Measurements from ENCODE around the gene OXTR. TPM values are rescaled to one million over a fixed set of nuclear protein-coding genes. Genes with fewer than 3 reads are reported as not detected.
A peak's percentile ranks its signal among the peaks of the same experiment; 100 is the strongest.
"Not testable (repeated sequence)": the region's sequence is repeated elsewhere in the genome, so short reads cannot be mapped to it uniquely, and the experiment has no call there.

OXTR gene
- total RNA-seq, 1 experiment from 2014 or later = 0.13 TPM

DNA sequence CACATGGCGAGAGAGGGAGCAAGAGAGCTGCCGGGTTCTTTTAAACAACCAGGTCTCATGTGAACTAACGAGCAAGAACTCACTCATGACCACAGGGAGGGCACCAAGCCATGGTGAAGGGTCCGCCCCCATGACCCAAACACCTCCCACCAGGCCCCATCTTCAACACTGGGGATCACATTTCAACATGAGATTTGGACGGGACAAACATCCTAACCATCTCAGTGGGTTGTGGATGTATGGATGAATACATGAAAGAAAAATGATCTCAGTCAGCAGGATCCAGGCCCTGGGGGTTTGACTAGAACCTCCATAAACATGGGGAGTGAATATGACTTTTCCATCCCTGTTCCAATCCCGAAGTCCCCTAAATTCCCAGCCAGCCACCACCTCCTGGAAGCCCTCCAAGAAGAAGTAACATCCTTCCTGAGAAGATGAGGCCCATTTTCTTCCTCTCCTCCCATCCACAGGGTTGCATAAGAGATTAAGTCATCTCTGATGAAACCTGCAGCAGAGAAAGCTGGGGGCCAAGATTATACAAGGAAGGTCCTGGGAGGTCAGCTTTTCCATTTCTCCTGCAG is 26.3 kb downstream of the OXTR start:
- no peak for DNase-seq (ENCODE audit: low spot score)

- peak; percentile 62 for DNase-seq (ENCODE audit: low spot score)
Measured at GRCh38 chr3:8741581-8742261, 27.7 kb downstream of the OXTR start.

- DNase-seq (ENCODE audit: low spot score) = peak; percentile 74
Measured at GRCh38 chr3:8739757-8740504, 29.5 kb downstream of the OXTR start.

DNA sequence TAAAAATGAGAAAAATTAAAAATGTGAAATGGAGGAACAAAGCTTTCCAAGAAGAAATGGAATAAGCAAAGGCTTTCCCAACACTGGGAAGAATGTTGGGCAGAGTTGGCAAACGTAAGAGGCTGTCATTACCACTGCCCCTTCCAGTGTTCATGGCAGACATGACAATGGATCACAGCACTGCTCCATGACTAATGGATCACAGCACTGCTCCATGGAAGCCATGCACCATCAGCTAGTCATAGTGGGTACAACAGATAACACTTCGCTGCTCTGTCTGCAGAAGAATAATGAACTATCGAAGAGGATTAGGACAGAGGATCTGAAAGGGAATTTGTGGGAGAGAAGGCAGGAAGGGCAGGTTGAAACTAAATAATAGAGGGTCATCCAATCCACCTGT is 30.8 kb downstream of the OXTR start:
- no peak for DNase-seq (ENCODE audit: low spot score)

DNA sequence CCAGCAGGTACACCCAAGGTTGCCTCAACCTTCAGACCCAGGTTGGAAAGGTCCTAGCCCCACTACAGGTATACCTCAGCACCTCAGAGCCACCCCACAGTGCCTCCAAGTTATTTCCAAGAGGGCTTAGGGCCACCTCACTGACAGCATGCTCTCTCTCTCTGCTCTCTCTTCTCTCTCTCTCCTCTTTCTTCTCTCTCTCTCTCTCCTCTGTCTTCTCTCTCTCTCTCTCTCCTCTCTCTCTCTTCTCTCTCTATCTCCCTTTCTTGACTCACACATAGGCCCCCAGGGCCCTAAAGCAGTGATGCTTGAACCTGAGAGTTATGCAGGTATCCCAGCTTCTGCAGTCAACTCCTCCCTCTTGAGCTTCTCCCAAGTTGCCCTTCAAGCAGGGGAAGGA is 31.6 kb downstream of the OXTR start:
- no peak for DNase-seq (ENCODE audit: low spot score)

DNA sequence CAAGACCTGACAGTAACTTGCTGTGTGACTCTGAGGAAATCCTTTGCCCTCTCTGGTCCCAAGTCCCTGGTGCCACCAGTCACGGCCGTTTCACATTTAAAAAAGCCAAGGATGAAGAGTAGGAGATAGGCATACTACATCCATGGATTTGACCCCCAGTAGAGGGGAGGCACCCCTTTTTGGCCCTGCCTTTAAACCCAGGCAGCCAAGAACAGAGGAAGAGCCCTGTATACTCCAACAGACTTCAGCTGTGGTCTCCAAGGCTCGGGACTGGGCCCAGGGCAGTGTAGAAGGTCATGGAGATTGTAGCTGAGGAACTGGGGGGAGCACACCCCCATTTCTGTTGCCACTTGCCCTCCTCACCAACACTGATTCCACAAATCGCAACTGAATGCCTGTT is 32.1 kb downstream of the OXTR start:
- no peak for DNase-seq (ENCODE audit: low spot score)

GRCh38 chr3:8736436-8736835 is 33.0 kb downstream of the OXTR start:
- no peak for DNase-seq (ENCODE audit: low spot score)

GRCh38 chr3:8734908-8735307 is 34.5 kb downstream of the OXTR start:
- no peak for DNase-seq (ENCODE audit: low spot score)

DNA sequence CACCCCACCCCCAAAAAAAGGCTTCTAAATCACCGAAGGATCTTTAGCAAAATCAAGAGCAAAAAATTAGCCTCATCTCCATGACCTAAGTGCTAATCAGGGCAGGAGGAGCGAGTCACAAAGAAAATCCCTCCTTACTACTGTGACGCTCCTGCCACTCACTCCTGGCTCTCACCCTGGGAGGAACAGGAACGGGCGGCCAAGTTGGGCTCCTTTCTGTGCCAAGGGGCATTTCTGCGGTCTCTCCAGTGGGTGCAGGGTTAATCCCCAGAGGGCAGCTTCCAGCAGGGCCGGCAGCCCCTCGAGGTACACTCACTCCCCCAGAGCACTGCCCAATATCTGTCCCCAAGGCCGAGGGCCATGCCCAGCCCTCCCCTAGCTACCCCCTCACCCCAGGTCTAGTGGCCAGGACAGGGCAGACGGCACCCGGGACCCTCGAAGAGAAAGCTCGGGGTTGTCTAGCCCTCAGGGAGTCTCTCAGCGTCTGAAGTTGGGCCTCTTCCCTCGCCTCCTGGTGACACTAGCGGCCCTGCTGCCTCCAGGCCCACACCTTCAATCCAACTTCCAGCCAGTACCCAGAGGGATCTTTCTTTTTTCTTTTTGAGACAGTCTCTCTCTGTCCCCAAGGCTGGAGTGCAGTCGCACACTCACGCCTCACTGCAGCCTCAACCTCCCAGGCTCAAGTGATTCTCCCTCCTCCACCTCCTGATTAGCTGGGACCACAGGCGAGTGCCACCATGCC is 35.1 kb downstream of the OXTR start:
- no peak for DNase-seq (ENCODE audit: low spot score)

DNA sequence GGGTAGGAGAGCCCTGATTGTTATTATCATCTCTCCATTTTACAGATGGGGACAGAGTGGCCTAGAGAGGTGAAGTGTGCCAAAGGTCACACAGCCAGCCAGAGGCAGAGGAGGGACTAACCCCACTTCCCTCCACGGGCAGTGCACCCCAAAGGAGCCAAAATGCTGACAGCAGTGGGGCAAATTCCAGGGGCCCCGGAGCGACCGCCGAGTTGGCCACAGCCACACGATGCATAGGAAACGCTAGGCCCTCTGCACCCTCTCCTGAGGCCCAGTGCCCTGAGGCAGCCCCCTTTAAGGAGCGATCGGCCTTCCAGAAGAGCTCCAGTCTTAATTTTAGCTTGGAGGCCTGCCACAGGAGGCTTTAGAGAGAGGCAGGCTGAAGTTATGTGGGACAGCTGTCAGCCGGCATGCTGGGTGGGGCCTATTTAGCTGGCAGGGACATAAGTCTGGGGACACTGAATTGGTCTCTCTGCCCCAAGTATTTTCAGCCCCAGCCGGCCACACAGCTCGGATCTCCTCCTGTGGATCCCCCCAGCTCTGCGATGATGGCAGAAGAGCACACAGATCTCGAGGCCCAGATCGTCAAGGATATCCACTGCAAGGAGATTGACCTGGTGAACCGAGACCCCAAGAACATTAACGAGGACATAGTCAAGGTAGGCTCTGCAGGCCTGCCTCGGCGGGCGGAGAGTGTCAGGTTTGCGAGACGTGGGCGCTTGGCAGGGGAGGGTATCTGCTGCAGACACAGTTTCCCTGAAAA is 35.9 kb downstream of the OXTR start, which contains the start of gene CAV3:
CAV3 (plus strand) TSS at position 471 of the 763 bp plus-strand sequence; CDS start at position 546, 75 bp downstream.
- no peak for DNase-seq (ENCODE audit: low spot score)

GRCh38 chr3:8732413-8732812 is 37.0 kb downstream of the OXTR start:
- no peak for DNase-seq (ENCODE audit: low spot score)

DNA sequence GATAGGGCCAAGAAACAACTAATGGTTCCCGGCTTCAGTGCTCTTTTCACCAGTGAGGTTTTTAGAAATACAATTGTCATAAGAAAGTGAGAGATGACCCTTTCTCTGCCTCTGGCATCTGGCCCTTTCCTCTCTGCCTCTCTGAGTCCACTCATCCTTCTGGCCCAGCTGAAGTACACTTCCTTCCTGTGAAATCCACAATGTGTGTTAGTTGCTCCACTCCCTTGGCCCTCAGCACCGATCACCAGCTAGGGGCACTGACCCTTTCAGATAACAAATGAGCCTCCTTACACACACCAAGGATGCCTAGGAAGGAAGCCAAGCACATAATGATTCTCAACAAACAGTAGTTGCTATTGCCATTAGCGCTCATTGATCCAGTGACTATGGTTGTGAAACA is 38.8 kb downstream of the OXTR start:
- DNase-seq (ENCODE audit: low spot score) = no peak

- no peak for DNase-seq (ENCODE audit: low spot score)
Measured at GRCh38 chr3:8729479-8729878, 39.9 kb downstream of the OXTR start.

DNA sequence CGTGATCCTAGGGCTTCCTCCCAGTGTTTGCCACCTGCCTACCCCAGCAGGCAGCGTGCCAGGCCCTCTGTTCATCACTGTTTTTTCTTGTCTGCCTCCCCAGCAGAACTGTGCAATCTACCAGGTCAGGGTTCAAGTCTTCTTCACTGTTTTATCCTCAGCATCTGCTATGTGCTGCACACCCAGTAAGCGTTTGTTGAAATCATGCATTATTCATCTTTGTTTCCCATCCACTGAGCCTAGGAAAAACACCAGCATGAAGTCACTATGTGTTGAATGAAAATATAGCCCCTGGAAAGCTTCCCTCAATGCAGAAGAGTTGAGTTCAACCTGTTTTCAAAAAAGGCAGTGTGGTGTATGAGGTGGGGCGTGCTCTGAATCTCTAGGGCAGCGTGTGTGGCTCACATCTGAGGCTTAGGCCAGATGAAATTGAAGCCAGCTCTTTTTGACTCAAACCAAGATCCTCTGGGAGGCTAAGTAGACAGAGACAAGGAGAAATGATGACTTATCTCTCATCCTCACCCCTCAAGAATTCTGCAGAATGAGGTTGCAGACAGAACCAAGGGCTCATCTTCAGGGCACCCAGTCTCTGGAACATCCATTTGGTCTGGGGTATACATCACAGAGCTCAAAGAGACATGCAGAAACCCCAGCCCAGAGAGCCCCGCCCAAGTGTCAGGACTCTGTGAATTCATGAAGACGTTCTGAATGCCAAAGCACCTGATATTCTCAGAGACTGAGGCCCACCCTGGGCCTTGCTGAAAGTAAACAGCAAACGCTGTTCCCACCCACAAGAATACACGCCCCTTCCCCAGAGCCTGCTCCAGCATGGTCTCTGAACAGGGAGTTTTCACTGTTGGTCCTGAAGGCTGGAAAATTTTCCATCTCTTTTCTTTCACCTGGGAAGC is 41.6 kb downstream of the OXTR start:
- DNase-seq (ENCODE audit: low spot score) = no peak

GRCh38 chr3:8724108-8724752 is 45.2 kb downstream of the OXTR start:
- peak; percentile 71 for DNase-seq (ENCODE audit: low spot score)

- no peak for DNase-seq (ENCODE audit: low spot score)
Measured at GRCh38 chr3:8723612-8724011, 45.8 kb downstream of the OXTR start.

- DNase-seq (ENCODE audit: low spot score) = no peak
Measured at GRCh38 chr3:8722808-8723207, 46.6 kb downstream of the OXTR start.

- not testable (repeated sequence) for DNase-seq (ENCODE audit: low spot score)
Measured at GRCh38 chr3:8715757-8716156, 53.7 kb downstream of the OXTR start.

DNA sequence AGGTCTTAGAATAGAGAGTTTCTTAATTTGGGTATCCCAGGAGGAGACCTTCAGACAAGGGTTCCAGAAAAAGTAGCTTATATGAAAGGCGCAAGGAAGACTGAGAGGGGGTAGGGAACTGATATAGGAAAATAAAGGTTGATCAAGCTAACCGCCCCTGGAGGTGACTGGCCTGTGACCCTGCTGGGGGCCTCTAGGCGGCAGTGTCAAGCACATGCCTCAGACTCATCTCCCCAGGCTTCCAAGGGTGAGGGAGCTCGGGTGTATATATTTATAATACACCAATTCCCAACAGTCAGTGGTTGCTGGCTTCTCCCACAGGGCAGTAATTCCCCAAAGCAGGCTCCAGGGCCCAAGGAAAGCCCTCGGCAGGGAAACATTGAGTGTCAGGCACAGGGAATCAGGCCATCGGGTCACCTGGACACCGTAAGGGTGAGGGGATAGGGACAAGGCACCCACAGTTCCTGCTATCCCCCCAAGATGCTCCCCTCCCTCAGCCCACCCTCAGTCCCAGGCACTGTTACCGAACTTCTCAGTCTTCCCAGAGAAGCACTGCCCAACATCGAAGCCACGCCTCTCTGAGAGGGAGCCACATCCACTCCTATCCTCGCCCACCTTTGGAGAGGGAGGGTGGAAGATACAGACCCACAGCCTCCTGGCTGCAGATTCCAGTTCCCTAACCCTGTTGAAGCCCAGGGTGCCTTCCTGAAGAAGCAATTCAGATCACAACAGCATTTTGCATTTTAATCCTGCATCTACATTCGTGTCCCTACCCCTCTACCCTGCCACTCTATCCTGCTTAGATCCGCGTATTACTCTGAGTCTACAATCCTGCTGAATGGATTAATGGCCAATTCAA is 55.3 kb downstream of the OXTR start:
- no peak for DNase-seq (ENCODE audit: low spot score)
